A549 (cell line): ENCODE results near the gene ELOVL3. TPM values are rescaled to one million over a fixed set of nuclear protein-coding genes. Genes with fewer than 3 reads are reported as not detected.

Source experiments
- ATAC-seq, 2 experiments: fragments of 200-7000 bp in 1 of 2; fragments of >200 bp in 1 of 2; cut with Nextera tagmentation in 1 of 2; cut with Tn5 transposase in 1 of 2; 3 replicates each; pipeline versions ENCODE4 v1.8.0 to v1.9.1; 2018 to 2020; ENCODE audit warnings: mild to moderate bottlenecking in 1 of 2, moderate library complexity in 1 of 2
- CTCF ChIA-PET: fragments of 300-600 bp; sonication (Branson Sonifier 250); formaldehyde crosslinking; extraction: SDS; loops from one replicate; lab custom pipeline; 2021; ENCODE audit warnings: antibody characterized with exemption, inconsistent platforms; lab: Yijun Ruan, JAX
- POLR2A ChIA-PET: fragments of 350-600 bp; formaldehyde crosslinking; extraction: SDS; loops from one replicate; lab custom pipeline; 2021; ENCODE audit warnings: antibody characterized with exemption, inconsistent platforms; lab: Yijun Ruan, JAX
- DNase-seq, 2 experiments: peaks; one replicate each; pipeline versions ENCODE4 v3.0.0 to v3.0.0-alpha.2; 2011 to 2016; ENCODE audit warnings: low read depth in 1 of 2, low spot score in 1 of 2
- FAIRE-seq: peaks from 2 replicates; lab custom pipeline; 2011; peaks lifted over from hg19 to GRCh38; lab: Jason Lieb, UNC
- H3K27ac ChIP-seq, 2 experiments: fragments of >200 bp; sonication (Bioruptor Twin); formaldehyde crosslinking; 3 replicates each; pipeline ENCODE4 v1.5.1; 2016 to 2017
- H3K4me1 ChIP-seq: fragments of >200 bp; sonication (Bioruptor Twin); formaldehyde crosslinking; 3 replicates; pipeline ENCODE4 v1.6.1; 2016
- H3K4me2 ChIP-seq: fragments of >200 bp; sonication (Bioruptor Twin); formaldehyde crosslinking; 3 replicates; pipeline ENCODE4 v1.6.1; 2016
- H3K4me3 ChIP-seq: fragments of >200 bp; sonication (Bioruptor Twin); formaldehyde crosslinking; 3 replicates; pipeline ENCODE4 v1.5.1; 2016
- H3K9me3 ChIP-seq: fragments of >200 bp; sonication (Bioruptor Twin); formaldehyde crosslinking; 3 replicates; pipeline ENCODE4 v1.6.1; 2016
- CEBPB ChIP-seq, 2 experiments: fragments of >200 bp in 1 of 2; sonication (Bioruptor Twin) in 1 of 2; formaldehyde crosslinking in 1 of 2; IDR thresholded peaks; 2 replicates each; pipeline ENCODE4 v1.6.1; 2012 to 2016
- EHMT2 ChIP-seq: fragments of 200-600 bp; sonication (generic); IDR thresholded peaks from 2 replicates; pipeline ENCODE4 v1.6.1; 2016; ENCODE audit warnings: antibody characterized with exemption, low read depth, mild to moderate bottlenecking, moderate library complexity
- EP300 ChIP-seq, 2 experiments: fragments of >200 bp; sonication (Bioruptor Twin); formaldehyde crosslinking; IDR thresholded peaks; 2 replicates in 1 of 2; 3 replicates in 1 of 2; pipeline ENCODE4 v1.6.1; 2016 to 2017
- HEYL ChIP-seq: fragments of 250-450 bp; sonication (Bioruptor Pico); IDR thresholded peaks from 2 replicates; pipeline ENCODE4 v1.8.0; 2021; ENCODE audit warnings: mild to moderate bottlenecking, moderate library complexity
- HOXB13 ChIP-seq: fragments of 250-450 bp; sonication (Bioruptor Pico); IDR thresholded peaks from 2 replicates; pipeline ENCODE4 v1.5.0; 2020; ENCODE audit warnings: low read depth, mild to moderate bottlenecking, moderate library complexity
- HOXB5 ChIP-seq: fragments of 250-450 bp; sonication (Bioruptor Pico); IDR thresholded peaks from 2 replicates; pipeline ENCODE4 v1.5.0; 2020; ENCODE audit warnings: mild to moderate bottlenecking, moderate library complexity
- KDM5A ChIP-seq: fragments of 200-600 bp; sonication (generic); IDR thresholded peaks from 2 replicates; pipeline ENCODE4 v1.6.1; 2016; ENCODE audit warnings: antibody characterized with exemption, mild to moderate bottlenecking
- MYC ChIP-seq: IDR thresholded peaks from 2 replicates; pipeline ENCODE4 v1.6.1; 2012; ENCODE audit warnings: mild to moderate bottlenecking, inconsistent platforms, low read length, improper control_type of control experiment, borderline replicate concordance
- NPAS2 ChIP-seq: fragments of 250-450 bp; sonication (Bioruptor Pico); IDR thresholded peaks from 2 replicates; pipeline ENCODE4 v1.8.0; 2022; ENCODE audit warnings: mild to moderate bottlenecking, moderate library complexity, borderline replicate concordance
- POLR2A ChIP-seq: IDR thresholded peaks from 2 replicates; pipeline ENCODE4 v1.6.1; 2012; ENCODE audit warnings: mild to moderate bottlenecking, low read length
- RCOR1 ChIP-seq: fragments of 150-350 bp; IDR thresholded peaks from 2 replicates; pipeline ENCODE4 v1.6.1; 2014; ENCODE audit warnings: antibody characterized with exemption, low read length, low read depth
- SMC3 ChIP-seq: fragments of >200 bp; sonication (Bioruptor Twin); formaldehyde crosslinking; IDR thresholded peaks from 3 replicates; pipeline ENCODE4 v1.6.1; 2018; ENCODE audit warnings: inconsistent platforms
- WGBS: methylation state at CpG from one replicate; pipeline ENCODE4 v1.1.6; 2017; ENCODE audit errors: missing lambda C conversion rate; 5-methylcytosine and 5-hydroxymethylcytosine counted together
- polyA plus RNA-seq, 4 experiments: library from polyadenylated mRNA; depleted of rRNA in 3 of 4; stranded (reverse); fragments of >200 nt; fragmentation: RNase III in 1 of 4; extraction: RNeasy Plus Mini Kit Qiagen cat#74134 plus additional on column Dnase treatment in 1 of 4; gene quantifications; 2 replicates in 3 of 4; 3 replicates in 1 of 4; pipeline ENCODE4 v1.2.3, GENCODE V29; 2011 to 2017
- TF ChIP-seq, protein P1 (sequence below): IDR thresholded peaks from 2 replicates; pipeline ENCODE4 v1.6.1; 2012
- TF ChIP-seq, protein P2 (sequence below): fragments of 200-600 bp; sonication (generic); IDR thresholded peaks from 2 replicates; pipeline ENCODE4 v1.6.1; 2016; ENCODE audit warnings: antibody characterized with exemption, mild to moderate bottlenecking, moderate library complexity
- TF ChIP-seq, protein P3 (sequence below): fragments of >200 bp; sonication (Bioruptor Twin); formaldehyde crosslinking; IDR thresholded peaks from 3 replicates; pipeline ENCODE4 v1.5.1; 2016
- TF ChIP-seq, protein P4 (sequence below): fragments of >200 bp; sonication (Bioruptor Twin); formaldehyde crosslinking; IDR thresholded peaks from 3 replicates; pipeline ENCODE4 v1.6.1; 2016

The ELOVL3 gene
- polyA plus RNA-seq, 2 of the 4 experiments (the other 2 are of a cell fraction): 0.22 to 0.53 TPM

DNA sequence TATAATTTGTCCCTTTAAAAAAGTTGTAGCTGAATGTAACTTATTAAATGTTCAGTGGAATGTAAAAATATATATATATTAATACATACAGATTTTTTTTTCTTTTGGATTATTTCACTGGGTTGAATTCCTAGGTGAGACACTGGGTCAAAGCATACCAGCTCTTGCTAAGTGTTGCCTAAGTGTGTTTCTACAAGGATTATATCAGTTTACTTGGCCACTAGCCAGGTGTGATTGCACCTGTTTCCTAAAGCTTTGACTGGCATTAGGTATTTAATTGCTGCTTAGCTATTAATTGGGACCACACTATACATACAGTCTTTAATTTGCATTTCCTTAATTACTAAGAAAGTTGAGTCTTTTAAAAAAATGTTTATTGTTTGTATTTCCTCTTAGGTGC, 5.5 kb upstream of the ELOVL3 start:
- peaks cover 3% of the 10 kb centered on the region; the same call in 2 of the 3 replicates for H3K4me1 ChIP-seq
- TF ChIP-seq HEYL (CRISPR knock-in tag): no peak
- no peak for TF ChIP-seq HOXB13 (CRISPR knock-in tag)
- TF ChIP-seq MYC: no peak
- TF ChIP-seq RCOR1: no peak
- TF ChIP-seq, all 56 proteins: peak for 0
- Histone ChIP-seq H3K9me3 (no peaks in the 10 kb centered on the region), H3K4me3 (no peak overlapping the region), H3K27ac (no peak overlapping the region), H3K4me2 (no peak overlapping the region)
- FAIRE-seq: no peak
- ATAC-seq: no peak
- POLR2A ChIA-PET: no interaction called here
- no peak for DNase-seq
- CTCF ChIA-PET: interaction anchor here (0.5 to 24.2 kb wide), 6 partner anchors 10 to 424 kb away, joined by 3 to 886 read pairs (median 6); no protein-coding TSS in a partner anchor

DNA sequence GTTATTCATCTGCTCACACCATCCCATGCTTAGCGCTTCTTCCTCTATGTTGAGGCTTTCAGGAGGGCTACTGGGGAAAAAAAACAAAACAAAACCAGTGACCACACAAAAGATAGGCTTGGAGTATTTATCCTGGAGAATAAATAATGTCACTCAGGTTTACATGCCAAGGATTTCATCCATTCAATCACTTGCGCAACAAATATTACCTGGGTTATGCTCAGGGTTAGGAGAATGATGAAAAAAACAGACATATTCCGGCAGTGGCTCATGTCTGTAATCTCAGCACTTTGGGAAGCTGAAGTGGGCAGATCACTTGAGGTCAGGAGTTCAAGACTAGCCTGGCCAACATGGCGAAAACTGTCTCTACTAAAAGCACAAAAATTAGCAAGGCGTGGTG, 3.3 kb upstream of the ELOVL3 start:
- H3K4me2 ChIP-seq: no peak overlapping the region
- no peak for DNase-seq
- TF ChIP-seq EP300 (IDR thresholded peaks at IDR 0.05) (no peak), CEBPB (IDR thresholded peaks at IDR 0.05) (peak in 1 of 2 experiments; percentile 59; a peak in 1 of 4 replicates)
- TF ChIP-seq, all 56 proteins: peak for 1
- H3K27ac ChIP-seq: no peak overlapping the region
- H3K9me3 ChIP-seq: no peaks in the 10 kb centered on the region
- ChIA-PET CTCF (interaction anchor here (7.1 to 24.2 kb wide), 3 partner anchors 8 to 177 kb away, joined by 60 to 886 read pairs (median 450); partner anchors contain the start of gene NFKB2), POLR2A (no interaction called here)
- no peak overlapping the region for H3K4me3 ChIP-seq
- H3K4me1 ChIP-seq: peaks cover 10% of the 10 kb centered on the region; the same call in 2 of the 3 replicates
- FAIRE-seq (no peak), ATAC-seq (no peak)
- 62% methylated on average over 5 of the region's 5 CpGs for WGBS

DNA sequence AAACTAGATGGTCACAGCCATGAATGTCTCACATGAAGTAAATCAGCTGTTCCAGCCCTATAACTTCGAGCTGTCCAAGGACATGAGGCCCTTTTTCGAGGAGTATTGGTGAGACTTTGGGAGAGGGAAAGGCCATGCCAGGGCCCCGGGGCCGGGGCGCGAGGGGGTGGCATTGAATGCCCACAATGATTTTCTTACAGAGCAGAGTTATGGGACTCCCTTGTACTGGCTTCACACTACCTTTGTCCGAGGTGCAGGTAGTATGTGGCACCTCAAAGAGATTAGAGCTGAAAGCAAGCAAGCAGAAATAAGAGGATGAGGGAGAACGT, 407 bp downstream of the ELOVL3 start:
- Histone ChIP-seq H3K27ac (peak overlapping the region in 1 of 2 experiments; percentile 27; a peak in 1 of 6 replicates), H3K4me1 (peaks cover 23% of the 10 kb centered on the region), H3K9me3 (no peaks in the 10 kb centered on the region), H3K4me2 (peak overlapping the region; percentile 95), H3K4me3 (peak overlapping the region; percentile 36)
- ChIA-PET POLR2A (interaction anchor here (0.6 to 1.3 kb wide), 2 partner anchors 20 to 57 kb away, joined by 3 to 4 read pairs; no protein-coding TSS in a partner anchor), CTCF (interaction anchor here (0.6 to 24.2 kb wide), 10 partner anchors 15 to 460 kb away, joined by 3 to 886 read pairs (median 114); partner anchors contain the start of genes FBXL15, NFKB2 and PITX3)
- DNase-seq (no peak), ATAC-seq (no peak), FAIRE-seq (no peak)
- WGBS: 54% methylated on average over 8 of the region's 8 CpGs
- TF ChIP-seq NPAS2 (CRISPR knock-in tag) (no peak), KDM5A (no peak)
- TF ChIP-seq, protein P1, sequence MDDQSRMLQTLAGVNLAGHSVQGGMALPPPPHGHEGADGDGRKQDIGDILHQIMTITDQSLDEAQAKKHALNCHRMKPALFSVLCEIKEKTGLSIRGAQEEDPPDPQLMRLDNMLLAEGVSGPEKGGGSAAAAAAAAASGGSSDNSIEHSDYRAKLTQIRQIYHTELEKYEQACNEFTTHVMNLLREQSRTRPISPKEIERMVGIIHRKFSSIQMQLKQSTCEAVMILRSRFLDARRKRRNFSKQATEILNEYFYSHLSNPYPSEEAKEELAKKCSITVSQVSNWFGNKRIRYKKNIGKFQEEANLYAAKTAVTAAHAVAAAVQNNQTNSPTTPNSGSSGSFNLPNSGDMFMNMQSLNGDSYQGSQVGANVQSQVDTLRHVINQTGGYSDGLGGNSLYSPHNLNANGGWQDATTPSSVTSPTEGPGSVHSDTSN: no peak

DNA sequence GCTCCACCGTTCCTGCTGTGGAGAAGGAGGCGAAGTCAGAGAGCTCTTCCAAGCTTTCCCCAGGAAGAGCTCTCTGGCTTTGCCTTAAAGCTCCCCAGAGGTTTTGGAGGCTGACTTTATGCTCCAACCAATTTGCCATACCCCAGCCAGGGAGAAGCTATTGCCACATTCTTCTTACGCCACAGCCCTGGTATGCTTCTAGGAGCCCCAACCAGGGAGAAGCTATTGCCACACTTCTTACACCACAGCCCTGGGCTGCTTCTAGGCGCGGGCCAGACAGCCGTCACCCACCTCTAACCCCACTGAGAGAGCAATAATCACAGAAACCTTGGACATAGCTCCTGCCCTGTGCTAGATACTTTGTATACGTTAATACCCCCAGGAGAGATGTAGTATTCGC, 951 bp downstream of the ELOVL3 start:
- no peak for FAIRE-seq

DNA sequence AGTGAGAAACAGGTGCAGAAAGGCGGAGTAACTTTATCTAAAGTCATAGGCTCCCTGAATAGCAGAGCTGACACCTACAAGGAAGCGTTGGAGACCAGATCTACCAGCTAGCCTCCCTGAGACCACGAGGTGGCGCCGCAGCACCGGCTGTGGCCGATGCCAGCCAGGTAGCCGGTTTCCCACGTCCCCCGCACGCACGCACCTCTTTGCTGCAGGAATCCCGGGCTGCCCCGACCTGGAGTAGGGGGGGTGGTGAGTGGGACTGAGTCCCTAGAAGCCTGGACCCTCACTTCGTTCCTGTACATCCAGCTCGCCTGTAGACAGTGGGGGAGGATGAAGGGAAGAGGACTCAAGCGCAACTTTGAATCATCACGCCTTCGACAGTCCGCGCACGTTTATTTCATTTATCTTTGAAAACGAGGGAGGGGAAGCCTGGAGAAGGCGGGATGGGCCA, 3.7 kb downstream of the ELOVL3 start:
- POLR2A ChIA-PET: interaction anchor here (0.6 to 2.0 kb wide), 6 partner anchors 15 to 169 kb away, joined by 3 to 7 read pairs (median 4); partner anchors contain the start of genes GBF1 and NFKB2
- H3K4me3 ChIP-seq: peak overlapping the region; percentile 47
- CTCF ChIA-PET: interaction anchor here (0.7 to 24.2 kb wide), 65 partner anchors 9 to 414 kb away, joined by 3 to 886 read pairs (median 7); partner anchors contain the start of genes C10orf95, FBXL15, GBF1 and NFKB2
- 6% methylated on average over 24 of the region's 24 CpGs for WGBS
- H3K27ac ChIP-seq: peak overlapping the region in 1 of 2 experiments; percentile 72; a peak in 3 of 6 replicates
- H3K4me2 ChIP-seq: peak overlapping the region; percentile 99
- H3K4me1 ChIP-seq: peaks cover 25% of the 10 kb centered on the region
- FAIRE-seq: peak; percentile 78
- no peaks in the 10 kb centered on the region for H3K9me3 ChIP-seq
- peak; percentile 45 to 66; a peak in 5 of 6 replicates for ATAC-seq
- DNase-seq: peak; percentile 85 to 88
- TF ChIP-seq, protein P2, sequence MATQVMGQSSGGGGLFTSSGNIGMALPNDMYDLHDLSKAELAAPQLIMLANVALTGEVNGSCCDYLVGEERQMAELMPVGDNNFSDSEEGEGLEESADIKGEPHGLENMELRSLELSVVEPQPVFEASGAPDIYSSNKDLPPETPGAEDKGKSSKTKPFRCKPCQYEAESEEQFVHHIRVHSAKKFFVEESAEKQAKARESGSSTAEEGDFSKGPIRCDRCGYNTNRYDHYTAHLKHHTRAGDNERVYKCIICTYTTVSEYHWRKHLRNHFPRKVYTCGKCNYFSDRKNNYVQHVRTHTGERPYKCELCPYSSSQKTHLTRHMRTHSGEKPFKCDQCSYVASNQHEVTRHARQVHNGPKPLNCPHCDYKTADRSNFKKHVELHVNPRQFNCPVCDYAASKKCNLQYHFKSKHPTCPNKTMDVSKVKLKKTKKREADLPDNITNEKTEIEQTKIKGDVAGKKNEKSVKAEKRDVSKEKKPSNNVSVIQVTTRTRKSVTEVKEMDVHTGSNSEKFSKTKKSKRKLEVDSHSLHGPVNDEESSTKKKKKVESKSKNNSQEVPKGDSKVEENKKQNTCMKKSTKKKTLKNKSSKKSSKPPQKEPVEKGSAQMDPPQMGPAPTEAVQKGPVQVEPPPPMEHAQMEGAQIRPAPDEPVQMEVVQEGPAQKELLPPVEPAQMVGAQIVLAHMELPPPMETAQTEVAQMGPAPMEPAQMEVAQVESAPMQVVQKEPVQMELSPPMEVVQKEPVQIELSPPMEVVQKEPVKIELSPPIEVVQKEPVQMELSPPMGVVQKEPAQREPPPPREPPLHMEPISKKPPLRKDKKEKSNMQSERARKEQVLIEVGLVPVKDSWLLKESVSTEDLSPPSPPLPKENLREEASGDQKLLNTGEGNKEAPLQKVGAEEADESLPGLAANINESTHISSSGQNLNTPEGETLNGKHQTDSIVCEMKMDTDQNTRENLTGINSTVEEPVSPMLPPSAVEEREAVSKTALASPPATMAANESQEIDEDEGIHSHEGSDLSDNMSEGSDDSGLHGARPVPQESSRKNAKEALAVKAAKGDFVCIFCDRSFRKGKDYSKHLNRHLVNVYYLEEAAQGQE: no peak
- TF ChIP-seq, protein P3, sequence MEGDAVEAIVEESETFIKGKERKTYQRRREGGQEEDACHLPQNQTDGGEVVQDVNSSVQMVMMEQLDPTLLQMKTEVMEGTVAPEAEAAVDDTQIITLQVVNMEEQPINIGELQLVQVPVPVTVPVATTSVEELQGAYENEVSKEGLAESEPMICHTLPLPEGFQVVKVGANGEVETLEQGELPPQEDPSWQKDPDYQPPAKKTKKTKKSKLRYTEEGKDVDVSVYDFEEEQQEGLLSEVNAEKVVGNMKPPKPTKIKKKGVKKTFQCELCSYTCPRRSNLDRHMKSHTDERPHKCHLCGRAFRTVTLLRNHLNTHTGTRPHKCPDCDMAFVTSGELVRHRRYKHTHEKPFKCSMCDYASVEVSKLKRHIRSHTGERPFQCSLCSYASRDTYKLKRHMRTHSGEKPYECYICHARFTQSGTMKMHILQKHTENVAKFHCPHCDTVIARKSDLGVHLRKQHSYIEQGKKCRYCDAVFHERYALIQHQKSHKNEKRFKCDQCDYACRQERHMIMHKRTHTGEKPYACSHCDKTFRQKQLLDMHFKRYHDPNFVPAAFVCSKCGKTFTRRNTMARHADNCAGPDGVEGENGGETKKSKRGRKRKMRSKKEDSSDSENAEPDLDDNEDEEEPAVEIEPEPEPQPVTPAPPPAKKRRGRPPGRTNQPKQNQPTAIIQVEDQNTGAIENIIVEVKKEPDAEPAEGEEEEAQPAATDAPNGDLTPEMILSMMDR: peak; percentile 97
- TF ChIP-seq EHMT2 (no peak), HOXB5 (CRISPR knock-in tag) (no peak), SMC3 (peak; percentile 91), KDM5A (no peak)
- TF ChIP-seq, protein P4, sequence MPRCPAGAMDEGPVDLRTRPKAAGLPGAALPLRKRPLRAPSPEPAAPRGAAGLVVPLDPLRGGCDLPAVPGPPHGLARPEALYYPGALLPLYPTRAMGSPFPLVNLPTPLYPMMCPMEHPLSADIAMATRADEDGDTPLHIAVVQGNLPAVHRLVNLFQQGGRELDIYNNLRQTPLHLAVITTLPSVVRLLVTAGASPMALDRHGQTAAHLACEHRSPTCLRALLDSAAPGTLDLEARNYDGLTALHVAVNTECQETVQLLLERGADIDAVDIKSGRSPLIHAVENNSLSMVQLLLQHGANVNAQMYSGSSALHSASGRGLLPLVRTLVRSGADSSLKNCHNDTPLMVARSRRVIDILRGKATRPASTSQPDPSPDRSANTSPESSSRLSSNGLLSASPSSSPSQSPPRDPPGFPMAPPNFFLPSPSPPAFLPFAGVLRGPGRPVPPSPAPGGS: no peak

More for the DNA sequence above, 951 bp downstream of the ELOVL3 start:
- no peak overlapping the region for H3K27ac ChIP-seq
- TF ChIP-seq POLR2A: no peak
- TF ChIP-seq CEBPB (IDR thresholded peaks at IDR 0.05): peak; percentile 28 to 36; a peak in 2 of 4 replicates
- TF ChIP-seq, all 56 proteins: peak for 1
- WGBS: 67% methylated on average over 8 of the region's 8 CpGs
- no peak overlapping the region for H3K4me3 ChIP-seq
- peaks cover 24% of the 10 kb centered on the region for H3K4me1 ChIP-seq
- DNase-seq (no peak), ATAC-seq (no peak)
- ChIA-PET POLR2A (interaction anchor here (1.3 kb wide), 1 partner anchor 58 kb away, joined by 4 read pairs; no protein-coding TSS in a partner anchor), CTCF (interaction anchor here (0.6 to 24.2 kb wide), 14 partner anchors 10 to 459 kb away, joined by 3 to 886 read pairs (median 16); partner anchors contain the start of genes FBXL15, NFKB2 and PITX3)
- no peak overlapping the region; the same call in 2 of the 3 replicates for H3K4me2 ChIP-seq
- no peaks in the 10 kb centered on the region for H3K9me3 ChIP-seq
